Measurements from ENCODE around the gene KLK14.
A peak's percentile ranks its signal among the peaks of the same experiment; 100 is the strongest.

Gene KLK14

GRCh38 chr19:51108805-51109146 is 26.1 kb upstream of the KLK14 start:
- ATAC-seq (ENCODE audit: low read depth): peak; percentile 5; the same call in 1 of the 3 replicates
- H3K27me3 ChIP-seq (ENCODE audit: insufficient read depth, poor library complexity, severe bottlenecking): no peaks in the 10 kb centered on the region
- no peaks in the 10 kb centered on the region for H3K4me1 ChIP-seq (ENCODE audit: insufficient read depth, poor library complexity, severe bottlenecking)
- H3K36me3 ChIP-seq (ENCODE audit: low read depth): peaks cover 6% of the 10 kb centered on the region
- no peak overlapping the region for H3K27ac ChIP-seq (ENCODE audit: poor library complexity, severe bottlenecking)
- DNase-seq (ENCODE audit: low spot score): no peak
- peak overlapping the region; percentile 68 for H3K4me3 ChIP-seq (ENCODE audit: severe bottlenecking)
- no peak for TF ChIP-seq CTCF (IDR thresholded peaks at IDR 0.05; ENCODE audit: poor library complexity, severe bottlenecking)
- H3K9me3 ChIP-seq (ENCODE audit: severe bottlenecking): no peaks in the 10 kb centered on the region

GRCh38 chr19:51108066-51108804 is 25.5 kb upstream of the KLK14 start, which contains the start of gene CTU1:
TSS of gene CTU1 (minus strand) at chr19:51108409. CDS start at chr19:51104569, 3,840 bp downstream.
- TF ChIP-seq CTCF (IDR thresholded peaks at IDR 0.05; ENCODE audit: poor library complexity, severe bottlenecking): no peak
- peak; percentile 98 for ATAC-seq (ENCODE audit: low read depth)
- no peaks in the 10 kb centered on the region for H3K4me1 ChIP-seq (ENCODE audit: insufficient read depth, poor library complexity, severe bottlenecking)
- H3K9me3 ChIP-seq (ENCODE audit: severe bottlenecking): no peaks in the 10 kb centered on the region
- peaks cover 10% of the 10 kb centered on the region for H3K36me3 ChIP-seq (ENCODE audit: low read depth)
- H3K4me3 ChIP-seq (ENCODE audit: severe bottlenecking): peak within 1 kb of the TSS; percentile 68
- H3K27ac ChIP-seq (ENCODE audit: poor library complexity, severe bottlenecking): peak within 1 kb of the TSS; percentile 44
- no peaks in the 10 kb centered on the region for H3K27me3 ChIP-seq (ENCODE audit: insufficient read depth, poor library complexity, severe bottlenecking)
- DNase-seq (ENCODE audit: low spot score): peak; percentile 98

- TF ChIP-seq CTCF (IDR thresholded peaks at IDR 0.05; ENCODE audit: poor library complexity, severe bottlenecking): no peak
- Histone ChIP-seq H3K27me3 (ENCODE audit: insufficient read depth, poor library complexity, severe bottlenecking) (no peaks in the 10 kb centered on the region), H3K36me3 (ENCODE audit: low read depth) (peaks cover 17% of the 10 kb centered on the region), H3K4me3 (ENCODE audit: severe bottlenecking) (peak overlapping the region; percentile 68), H3K4me1 (ENCODE audit: insufficient read depth, poor library complexity, severe bottlenecking) (no peaks in the 10 kb centered on the region), H3K9me3 (ENCODE audit: severe bottlenecking) (no peaks in the 10 kb centered on the region), H3K27ac (ENCODE audit: poor library complexity, severe bottlenecking) (peak overlapping the region; percentile 44)
- ATAC-seq (ENCODE audit: low read depth) (no peak; the same call in 2 of the 3 replicates), DNase-seq (ENCODE audit: low spot score) (no peak)
Measured at GRCh38 chr19:51107406-51108065, 24.8 kb upstream of the KLK14 start.

GRCh38 chr19:51103926-51104341 is 21.2 kb upstream of the KLK14 start:
- H3K27ac ChIP-seq (ENCODE audit: poor library complexity, severe bottlenecking): no peak overlapping the region
- no peak for ATAC-seq (ENCODE audit: low read depth)
- no peak for DNase-seq (ENCODE audit: low spot score)
- H3K4me1 ChIP-seq (ENCODE audit: insufficient read depth, poor library complexity, severe bottlenecking): no peaks in the 10 kb centered on the region
- H3K9me3 ChIP-seq (ENCODE audit: severe bottlenecking): no peaks in the 10 kb centered on the region
- H3K36me3 ChIP-seq (ENCODE audit: low read depth): peaks cover 34% of the 10 kb centered on the region
- TF ChIP-seq CTCF (IDR thresholded peaks at IDR 0.05; ENCODE audit: poor library complexity, severe bottlenecking): no peak
- H3K4me3 ChIP-seq (ENCODE audit: severe bottlenecking): no peak overlapping the region
- H3K27me3 ChIP-seq (ENCODE audit: insufficient read depth, poor library complexity, severe bottlenecking): no peaks in the 10 kb centered on the region

GRCh38 chr19:51102991-51103390 is 20.3 kb upstream of the KLK14 start:
- no peak for TF ChIP-seq CTCF (IDR thresholded peaks at IDR 0.05; ENCODE audit: poor library complexity, severe bottlenecking)
- H3K27me3 ChIP-seq (ENCODE audit: insufficient read depth, poor library complexity, severe bottlenecking): no peaks in the 10 kb centered on the region
- no peak overlapping the region for H3K4me3 ChIP-seq (ENCODE audit: severe bottlenecking)
- ATAC-seq (ENCODE audit: low read depth) (no peak), DNase-seq (ENCODE audit: low spot score) (no peak)
- H3K9me3 ChIP-seq (ENCODE audit: severe bottlenecking): no peaks in the 10 kb centered on the region
- peaks cover 34% of the 10 kb centered on the region for H3K36me3 ChIP-seq (ENCODE audit: low read depth)
- H3K27ac ChIP-seq (ENCODE audit: poor library complexity, severe bottlenecking): no peak overlapping the region
- H3K4me1 ChIP-seq (ENCODE audit: insufficient read depth, poor library complexity, severe bottlenecking): no peaks in the 10 kb centered on the region

Measured in RWPE2 (cell line).